HUES48 (cell line): ENCODE data around the gene A3GALT2.

Experiments
- H3K27ac ChIP-seq: one replicate; pipeline ENCODE4 v1.7.0; 2013; ENCODE audit warnings: low read depth, low read length, inconsistent platforms
- H3K27me3 ChIP-seq: 2 replicates; pipeline ENCODE4 v1.6.1; 2013; ENCODE audit warnings: mild to moderate bottlenecking, low read length; ENCODE audit not compliant: control insufficient read depth, insufficient read depth
- H3K36me3 ChIP-seq: 2 replicates; pipeline ENCODE4 v1.6.1; 2013; ENCODE audit warnings: low read length; ENCODE audit not compliant: control insufficient read depth, insufficient read depth
- H3K4me1 ChIP-seq: 2 replicates; pipeline ENCODE4 v1.6.1; 2013; ENCODE audit warnings: mild to moderate bottlenecking, low read length; ENCODE audit not compliant: control insufficient read depth, insufficient read depth
- H3K4me3 ChIP-seq: 2 replicates; pipeline ENCODE4 v1.5.1; 2013; ENCODE audit warnings: mild to moderate bottlenecking, low read depth, low read length
- H3K9ac ChIP-seq: 2 replicates; pipeline ENCODE4 v1.6.1; 2013; ENCODE audit warnings: mild to moderate bottlenecking, low read depth, low read length, moderate library complexity
- H3K9me3 ChIP-seq: 2 replicates; pipeline ENCODE4 v1.6.1; 2013; ENCODE audit warnings: low read length; ENCODE audit not compliant: control insufficient read depth, insufficient read depth

A3GALT2 gene

GRCh38 chr1:33341190-33341589 is 20.3 kb upstream of the A3GALT2 start:
- no peaks in the 10 kb centered on the region for H3K9me3 ChIP-seq
- no peak overlapping the region for H3K4me3 ChIP-seq
- H3K9ac ChIP-seq: no peak overlapping the region
- H3K27me3 ChIP-seq: peaks cover 53% of the 10 kb centered on the region
- no peaks in the 10 kb centered on the region for H3K36me3 ChIP-seq
- H3K27ac ChIP-seq: peak overlapping the region; percentile 92
- peaks cover 59% of the 10 kb centered on the region for H3K4me1 ChIP-seq

GRCh38 chr1:33339413-33339812 is 18.5 kb upstream of the A3GALT2 start:
- H3K4me1 ChIP-seq: peaks cover 54% of the 10 kb centered on the region

GRCh38 chr1:33338440-33339211 is 17.7 kb upstream of the A3GALT2 start:
- Histone ChIP-seq H3K9ac (0 out of 2 replicates have a peak overlapping the region, but pooled peaks have one; percentile 21), H3K36me3 (no peaks in the 10 kb centered on the region), H3K9me3 (no peaks in the 10 kb centered on the region), H3K27ac (peak overlapping the region; percentile 86), H3K27me3 (peaks cover 32% of the 10 kb centered on the region), H3K4me1 (peaks cover 59% of the 10 kb centered on the region), H3K4me3 (peak overlapping the region; percentile 27)

More at GRCh38 chr1:33339413-33339812, 18.5 kb upstream of the A3GALT2 start:
- Histone ChIP-seq H3K36me3 (no peaks in the 10 kb centered on the region), H3K9me3 (no peaks in the 10 kb centered on the region), H3K4me3 (no peak overlapping the region), H3K27me3 (peaks cover 39% of the 10 kb centered on the region), H3K9ac (no peak overlapping the region), H3K27ac (peak overlapping the region; percentile 86)

- H3K4me1 ChIP-seq: peaks cover 59% of the 10 kb centered on the region
- no peaks in the 10 kb centered on the region for H3K36me3 ChIP-seq
- H3K9me3 ChIP-seq: no peaks in the 10 kb centered on the region
- 0 out of 2 replicates have a peak overlapping the region, but pooled peaks have one; percentile 21 for H3K9ac ChIP-seq
- H3K27me3 ChIP-seq: peaks cover 29% of the 10 kb centered on the region; the same call in 1 of the 2 replicates
- H3K27ac ChIP-seq: peak overlapping the region; percentile 86
- 0 out of 2 replicates have a peak overlapping the region, but pooled peaks have one; percentile 27 for H3K4me3 ChIP-seq
These were observed 17.1 kb upstream of the A3GALT2 start for GRCh38 chr1:33338048-33338439.

- Histone ChIP-seq H3K9me3 (no peaks in the 10 kb centered on the region), H3K27ac (peak overlapping the region; percentile 86), H3K9ac (no peak overlapping the region), H3K27me3 (peaks cover 29% of the 10 kb centered on the region; the same call in 1 of the 2 replicates), H3K4me3 (no peak overlapping the region), H3K36me3 (no peaks in the 10 kb centered on the region), H3K4me1 (peaks cover 54% of the 10 kb centered on the region)
These were observed 16.5 kb upstream of the A3GALT2 start for GRCh38 chr1:33337441-33337840.

GRCh38 chr1:33336580-33336979 is 15.7 kb upstream of the A3GALT2 start:
- no peaks in the 10 kb centered on the region for H3K36me3 ChIP-seq
- no peaks in the 10 kb centered on the region for H3K9me3 ChIP-seq
- peaks cover 27% of the 10 kb centered on the region; the same call in 1 of the 2 replicates for H3K27me3 ChIP-seq
- H3K27ac ChIP-seq: no peak overlapping the region
- H3K9ac ChIP-seq: no peak overlapping the region
- peaks cover 45% of the 10 kb centered on the region for H3K4me1 ChIP-seq
- no peak overlapping the region for H3K4me3 ChIP-seq

GRCh38 chr1:33335020-33335419 is 14.1 kb upstream of the A3GALT2 start:
- H3K9ac ChIP-seq: no peak overlapping the region
- no peak overlapping the region for H3K4me3 ChIP-seq
- no peaks in the 10 kb centered on the region for H3K9me3 ChIP-seq
- peaks cover 22% of the 10 kb centered on the region; the same call in 1 of the 2 replicates for H3K27me3 ChIP-seq
- no peak overlapping the region for H3K27ac ChIP-seq
- peaks cover 32% of the 10 kb centered on the region for H3K4me1 ChIP-seq
- no peaks in the 10 kb centered on the region for H3K36me3 ChIP-seq

- peaks cover 17% of the 10 kb centered on the region; the same call in 1 of the 2 replicates for H3K27me3 ChIP-seq
- H3K9me3 ChIP-seq: no peaks in the 10 kb centered on the region
- no peak overlapping the region for H3K9ac ChIP-seq
- H3K4me1 ChIP-seq: peaks cover 23% of the 10 kb centered on the region
- no peak overlapping the region for H3K27ac ChIP-seq
- H3K36me3 ChIP-seq: no peaks in the 10 kb centered on the region; the same call in 1 of the 2 replicates
- no peak overlapping the region for H3K4me3 ChIP-seq
These were observed 13.2 kb upstream of the A3GALT2 start for GRCh38 chr1:33334081-33334552.

- Histone ChIP-seq H3K27ac (no peak overlapping the region), H3K4me1 (peaks cover 11% of the 10 kb centered on the region), H3K27me3 (peaks cover 12% of the 10 kb centered on the region; the same call in 1 of the 2 replicates), H3K4me3 (no peak overlapping the region), H3K9me3 (no peaks in the 10 kb centered on the region), H3K9ac (no peak overlapping the region), H3K36me3 (peaks cover 7% of the 10 kb centered on the region)
These were observed 12.0 kb upstream of the A3GALT2 start for GRCh38 chr1:33332881-33333280.

- H3K4me3 ChIP-seq: no peak overlapping the region
- H3K9ac ChIP-seq: no peak overlapping the region
- H3K36me3 ChIP-seq: peaks cover 8% of the 10 kb centered on the region
- H3K27me3 ChIP-seq: peaks cover 10% of the 10 kb centered on the region; the same call in 1 of the 2 replicates
- no peaks in the 10 kb centered on the region for H3K9me3 ChIP-seq
- no peak overlapping the region for H3K27ac ChIP-seq
- H3K4me1 ChIP-seq: peaks cover 5% of the 10 kb centered on the region; the same call in 1 of the 2 replicates
These were observed 11.5 kb upstream of the A3GALT2 start for GRCh38 chr1:33332357-33332789.
